ENCODE results near the gene EXOC3.
"Not testable (repeated sequence)": the region's sequence is repeated elsewhere in the genome, so short reads cannot be mapped to it uniquely, and the experiment has no call there.

Gene EXOC3

GRCh38 chr5:473551-474192 is 30.7 kb downstream of the EXOC3 start:
- peak overlapping the region; percentile 97 for H3K4me2 ChIP-seq (ENCODE audit: low read depth, low read length, poor library complexity, severe bottlenecking)
- H3K9me2 ChIP-seq (replicated peaks; ENCODE audit: low read depth, low read length), result no peaks in the 10 kb centered on the region
- no peaks in the 10 kb centered on the region for H3K36me3 ChIP-seq (ENCODE audit: insufficient read depth, low read length)
- H3K4me3 ChIP-seq (ENCODE audit: low read length, poor library complexity, severe bottlenecking), result peak overlapping the region; percentile 96
- H3F3A ChIP-seq (ENCODE audit: low read depth), result no peaks in the 10 kb centered on the region
- H3K79me2 ChIP-seq (ENCODE audit: insufficient read depth, low read length), result peaks cover 33% of the 10 kb centered on the region
- peak overlapping the region; percentile 91 for H3K9ac ChIP-seq (ENCODE audit: low read depth, low read length, poor library complexity, severe bottlenecking)
- peaks cover 20% of the 10 kb centered on the region for H3K4me1 ChIP-seq (ENCODE audit: insufficient read depth, low read length, poor library complexity, severe bottlenecking)
- no peaks in the 10 kb centered on the region for H3K9me3 ChIP-seq (ENCODE audit: insufficient read depth, low read depth, low read length)
- no peak for TF ChIP-seq EZH2phosphoT487 (IDR thresholded peaks at IDR 0.05; ENCODE audit: borderline replicate concordance)
- H2AFZ ChIP-seq (ENCODE audit: low read length), result peak overlapping the region; percentile 87
- H3K27me3 ChIP-seq (ENCODE audit: insufficient read depth, low read length, poor library complexity, severe bottlenecking), result peaks cover 6% of the 10 kb centered on the region
- peaks cover 13% of the 10 kb centered on the region for H4K20me1 ChIP-seq (ENCODE audit: insufficient read depth, low read length, poor library complexity, severe bottlenecking)

DNA sequence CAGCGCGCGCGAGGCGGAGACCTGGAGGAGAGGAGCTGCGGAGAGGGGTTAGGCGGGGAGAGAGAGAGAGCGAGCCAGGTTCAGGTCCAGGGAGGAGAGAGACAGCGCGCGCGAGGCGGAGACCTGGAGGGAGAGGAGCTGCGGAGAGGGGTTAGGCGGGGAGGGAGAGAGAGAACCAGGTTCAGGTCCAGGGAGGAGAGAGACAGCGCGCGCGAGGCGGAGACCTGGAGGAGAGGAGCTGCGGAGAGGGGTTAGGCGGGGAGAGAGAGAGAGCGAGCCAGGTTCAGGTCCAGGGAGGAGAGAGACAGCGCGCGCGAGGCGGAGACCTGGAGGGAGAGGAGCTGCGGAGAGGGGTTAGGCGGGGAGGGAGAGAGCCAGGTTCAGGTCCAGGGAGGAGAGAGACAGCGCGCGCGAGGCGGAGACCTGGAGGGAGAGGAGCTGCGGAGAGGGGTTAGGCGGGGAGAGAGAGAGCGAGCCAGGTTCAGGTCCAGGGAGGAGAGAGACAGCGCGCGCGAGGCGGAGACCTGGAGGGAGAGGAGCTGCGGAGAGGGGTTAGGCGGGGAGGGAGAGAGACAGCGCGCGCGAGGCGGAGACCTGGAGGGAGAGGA is 31.4 kb downstream of the EXOC3 start:
- Histone ChIP-seq H3K79me2 (ENCODE audit: insufficient read depth, low read length) (peaks cover 33% of the 10 kb centered on the region), H3K4me1 (ENCODE audit: insufficient read depth, low read length, poor library complexity, severe bottlenecking) (peaks cover 20% of the 10 kb centered on the region), H3K9ac (ENCODE audit: low read depth, low read length, poor library complexity, severe bottlenecking) (peak overlapping the region; percentile 91), H3K4me2 (ENCODE audit: low read depth, low read length, poor library complexity, severe bottlenecking) (peak overlapping the region; percentile 97), H4K20me1 (ENCODE audit: insufficient read depth, low read length, poor library complexity, severe bottlenecking) (peaks cover 13% of the 10 kb centered on the region), H3K4me3 (ENCODE audit: low read length, poor library complexity, severe bottlenecking) (peak overlapping the region; percentile 96)
- not testable (repeated sequence) for H3K9me3 ChIP-seq (ENCODE audit: insufficient read depth, low read depth, low read length); H3K9me2 ChIP-seq (replicated peaks; ENCODE audit: low read depth, low read length); H3K36me3 ChIP-seq (ENCODE audit: insufficient read depth, low read length); H3F3A ChIP-seq (ENCODE audit: low read depth); H3K27me3 ChIP-seq (ENCODE audit: insufficient read depth, low read length, poor library complexity, severe bottlenecking); H2AFZ ChIP-seq (ENCODE audit: low read length)

DNA sequence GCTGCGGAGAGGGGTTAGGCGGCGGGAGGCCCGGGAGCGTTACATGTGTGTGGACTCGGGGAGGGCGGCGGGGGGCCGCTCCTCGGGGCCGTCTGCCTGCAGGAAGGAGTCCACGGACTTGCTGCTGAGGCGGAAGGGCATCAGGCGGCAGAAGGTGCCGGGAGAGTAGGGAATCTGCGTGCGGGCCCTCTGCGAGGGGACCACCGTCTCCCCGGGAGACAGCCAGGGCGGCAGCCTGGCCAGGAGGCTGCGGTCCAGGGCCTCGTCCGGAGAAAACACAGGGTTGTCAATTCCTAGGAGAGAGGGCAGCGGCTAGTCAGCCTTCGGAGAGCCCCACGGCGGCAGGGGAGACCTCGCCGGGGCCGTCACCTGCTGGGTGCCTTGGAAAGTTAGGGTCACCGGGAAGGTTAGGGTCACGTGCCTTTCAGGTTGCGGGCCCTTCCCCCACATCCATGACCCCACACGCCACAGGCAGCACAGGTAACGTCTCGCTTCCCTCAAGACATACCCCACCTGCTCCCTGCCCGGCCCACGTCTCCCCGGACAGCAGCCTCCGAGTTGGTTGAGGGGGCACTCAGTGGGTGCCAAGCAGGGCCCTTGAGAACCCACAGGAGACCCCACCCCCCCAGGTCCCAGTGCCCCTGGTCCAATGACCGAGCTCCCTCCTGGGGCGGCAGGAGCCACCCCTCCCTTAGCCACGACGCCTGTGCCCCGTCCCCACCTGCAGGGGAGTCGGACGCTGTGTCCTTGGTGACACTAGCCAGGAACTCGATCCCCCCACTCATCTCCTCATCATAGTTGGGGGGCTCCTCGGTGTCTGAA is 32.1 kb downstream of the EXOC3 start:
- Histone ChIP-seq H3K9me3 (ENCODE audit: insufficient read depth, low read depth, low read length) (no peaks in the 10 kb centered on the region), H3K79me2 (ENCODE audit: insufficient read depth, low read length) (peaks cover 33% of the 10 kb centered on the region), H3K4me2 (ENCODE audit: low read depth, low read length, poor library complexity, severe bottlenecking) (no peak overlapping the region), H4K20me1 (ENCODE audit: insufficient read depth, low read length, poor library complexity, severe bottlenecking) (peaks cover 13% of the 10 kb centered on the region), H3K27me3 (ENCODE audit: insufficient read depth, low read length, poor library complexity, severe bottlenecking) (peaks cover 6% of the 10 kb centered on the region), H3K9me2 (replicated peaks; ENCODE audit: low read depth, low read length) (no peaks in the 10 kb centered on the region), H2AFZ (ENCODE audit: low read length) (no peak overlapping the region), H3K4me3 (ENCODE audit: low read length, poor library complexity, severe bottlenecking) (no peak overlapping the region), H3K9ac (ENCODE audit: low read depth, low read length, poor library complexity, severe bottlenecking) (no peak overlapping the region), H3K4me1 (ENCODE audit: insufficient read depth, low read length, poor library complexity, severe bottlenecking) (peaks cover 20% of the 10 kb centered on the region), H3K36me3 (ENCODE audit: insufficient read depth, low read length) (no peaks in the 10 kb centered on the region), H3F3A (ENCODE audit: low read depth) (no peaks in the 10 kb centered on the region)
- TF ChIP-seq CTCF (conservative IDR thresholded peaks at IDR 0.05; ENCODE audit: low read length), result no peak
- TF ChIP-seq EZH2phosphoT487 (IDR thresholded peaks at IDR 0.05; ENCODE audit: borderline replicate concordance), result no peak

DNA sequence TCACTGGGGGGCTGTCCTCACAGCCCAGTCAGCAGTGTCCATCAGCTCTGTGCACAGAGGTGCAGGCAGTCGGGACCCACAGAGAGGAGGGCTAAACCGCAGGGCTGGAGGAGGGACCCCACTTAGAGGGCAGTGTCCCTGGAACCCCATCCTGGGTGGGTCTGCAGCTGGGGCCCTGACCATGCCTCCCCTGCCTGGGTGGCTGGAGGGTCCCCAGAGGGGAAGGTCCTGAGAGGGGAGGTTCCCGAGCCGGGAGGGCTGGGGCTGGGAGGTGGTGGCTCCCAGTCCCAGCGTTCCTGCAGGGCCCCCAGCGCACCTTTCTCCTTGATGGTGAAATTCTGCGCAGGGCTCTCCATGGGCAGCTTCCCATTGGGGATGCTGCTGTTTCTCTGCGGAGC is 32.7 kb downstream of the EXOC3 start:
- Histone ChIP-seq H2AFZ (ENCODE audit: low read length) (no peak overlapping the region), H3K4me3 (ENCODE audit: low read length, poor library complexity, severe bottlenecking) (no peak overlapping the region), H3K36me3 (ENCODE audit: insufficient read depth, low read length) (no peaks in the 10 kb centered on the region), H3K9me2 (replicated peaks; ENCODE audit: low read depth, low read length) (no peaks in the 10 kb centered on the region), H3K4me1 (ENCODE audit: insufficient read depth, low read length, poor library complexity, severe bottlenecking) (peaks cover 17% of the 10 kb centered on the region), H3F3A (ENCODE audit: low read depth) (no peaks in the 10 kb centered on the region), H3K27me3 (ENCODE audit: insufficient read depth, low read length, poor library complexity, severe bottlenecking) (peaks cover 6% of the 10 kb centered on the region), H3K9ac (ENCODE audit: low read depth, low read length, poor library complexity, severe bottlenecking) (no peak overlapping the region), H3K9me3 (ENCODE audit: insufficient read depth, low read depth, low read length) (no peaks in the 10 kb centered on the region), H3K79me2 (ENCODE audit: insufficient read depth, low read length) (peaks cover 28% of the 10 kb centered on the region), H4K20me1 (ENCODE audit: insufficient read depth, low read length, poor library complexity, severe bottlenecking) (peaks cover 13% of the 10 kb centered on the region), H3K4me2 (ENCODE audit: low read depth, low read length, poor library complexity, severe bottlenecking) (no peak overlapping the region)
- TF ChIP-seq CTCF (conservative IDR thresholded peaks at IDR 0.05; ENCODE audit: low read length) (no peak), EZH2phosphoT487 (IDR thresholded peaks at IDR 0.05; ENCODE audit: borderline replicate concordance) (no peak)
